Measurements from ENCODE around the gene KDF1. TPM values are rescaled to one million over a fixed set of nuclear protein-coding genes. Genes with fewer than 3 reads are reported as not detected.
A peak's percentile ranks its signal among the peaks of the same experiment; 100 is the strongest.

The KDF1 gene
- not detected in 2 replicates for total RNA-seq

- DNase-seq (ENCODE audit: low read depth in 2 of 2) = no peak
These were observed at the start of gene KDF1 for GRCh38 chr1:26959722-26960624. KDF1 (minus strand) TSS chr1:26960468; CDS start chr1:26952380, 8,088 bp downstream.

GRCh38 chr1:27009601-27010197 lies 49.4 kb upstream of the KDF1 start:
- DNase-seq (ENCODE audit: low read depth in 2 of 2) = no peak

- DNase-seq (ENCODE audit: low read depth in 2 of 2) = no peak
These were observed 47.8 kb upstream of the KDF1 start for GRCh38 chr1:27007909-27008582.

- no peak for DNase-seq (ENCODE audit: low read depth in 2 of 2)
These were observed 46.4 kb upstream of the KDF1 start for GRCh38 chr1:27006683-27007082.

GRCh38 chr1:27005648-27006496 lies 45.6 kb upstream of the KDF1 start:
- DNase-seq (ENCODE audit: low read depth in 2 of 2) = no peak

- DNase-seq (ENCODE audit: low read depth in 2 of 2) = no peak
These were observed 44.9 kb upstream of the KDF1 start for GRCh38 chr1:27005166-27005530.

- no peak for DNase-seq (ENCODE audit: low read depth in 2 of 2)
These were observed 44.4 kb upstream of the KDF1 start for GRCh38 chr1:27004471-27005165.

GRCh38 chr1:27003745-27004470 lies 43.6 kb upstream of the KDF1 start:
- no peak for DNase-seq (ENCODE audit: low read depth in 2 of 2)

- peak in 1 of 2 donors; percentile 25 for DNase-seq (ENCODE audit: low read depth in 2 of 2)
These were observed 41.5 kb upstream of the KDF1 start for GRCh38 chr1:27001570-27002360.

- DNase-seq (ENCODE audit: low read depth in 2 of 2) = peak in 1 of 2 donors; percentile 96
These were observed 40.7 kb upstream of the KDF1 start for GRCh38 chr1:27000817-27001460.

- no peak for DNase-seq (ENCODE audit: low read depth in 2 of 2)
These were observed 40.0 kb upstream of the KDF1 start for GRCh38 chr1:27000090-27000816.

GRCh38 chr1:26999440-26999987 lies 39.2 kb upstream of the KDF1 start:
- peak in 1 of 2 donors; percentile 87 for DNase-seq (ENCODE audit: low read depth in 2 of 2)

- DNase-seq (ENCODE audit: low read depth in 2 of 2) = no peak
These were observed 38.4 kb upstream of the KDF1 start for GRCh38 chr1:26998429-26999300.

GRCh38 chr1:26996665-26997064 lies 36.4 kb upstream of the KDF1 start:
- no peak for DNase-seq (ENCODE audit: low read depth in 2 of 2)

- no peak for DNase-seq (ENCODE audit: low read depth in 2 of 2)
These were observed 35.8 kb upstream of the KDF1 start for GRCh38 chr1:26996024-26996423.

GRCh38 chr1:26994787-26995517 lies 34.7 kb upstream of the KDF1 start:
- DNase-seq (ENCODE audit: low read depth in 2 of 2) = peak in 1 of 2 donors; percentile 35
